LNCAP (cell line): Measurements from ENCODE around the gene MAP3K13.

Source experiments
- TF ChIP-seq, protein P1 (sequence below): fragments of 450-650 bp; IDR thresholded peaks from 2 replicates; pipeline ENCODE4 v1.5.1; 2017; ENCODE audit warnings: mild to moderate bottlenecking

Gene MAP3K13

DNA sequence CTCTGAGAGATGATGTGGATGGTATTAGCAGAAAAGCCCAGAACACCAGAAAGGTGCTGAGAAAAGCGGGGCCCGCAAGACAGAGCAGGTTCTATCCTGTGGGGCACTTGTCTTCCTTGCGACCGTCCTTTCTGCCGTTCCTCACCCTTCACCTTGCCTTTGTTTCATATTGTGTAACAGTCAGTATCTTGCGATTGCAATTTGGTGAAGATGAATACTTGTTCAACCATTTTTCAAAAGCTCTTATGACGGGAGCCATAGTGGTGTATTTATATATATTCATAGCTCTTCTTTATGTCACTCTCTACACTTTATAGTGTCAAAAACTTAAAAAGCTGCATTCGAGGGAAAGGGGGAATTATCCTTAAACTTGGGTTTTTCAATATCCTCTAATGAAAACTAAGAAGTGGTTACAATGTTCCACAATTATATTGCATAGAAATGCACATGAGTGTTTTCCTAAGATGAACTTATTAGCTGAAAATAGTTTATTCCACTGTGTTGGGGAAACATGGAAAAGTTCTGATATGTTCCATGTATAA, 797 bp downstream of the MAP3K13 start:
- TF ChIP-seq, protein P1, sequence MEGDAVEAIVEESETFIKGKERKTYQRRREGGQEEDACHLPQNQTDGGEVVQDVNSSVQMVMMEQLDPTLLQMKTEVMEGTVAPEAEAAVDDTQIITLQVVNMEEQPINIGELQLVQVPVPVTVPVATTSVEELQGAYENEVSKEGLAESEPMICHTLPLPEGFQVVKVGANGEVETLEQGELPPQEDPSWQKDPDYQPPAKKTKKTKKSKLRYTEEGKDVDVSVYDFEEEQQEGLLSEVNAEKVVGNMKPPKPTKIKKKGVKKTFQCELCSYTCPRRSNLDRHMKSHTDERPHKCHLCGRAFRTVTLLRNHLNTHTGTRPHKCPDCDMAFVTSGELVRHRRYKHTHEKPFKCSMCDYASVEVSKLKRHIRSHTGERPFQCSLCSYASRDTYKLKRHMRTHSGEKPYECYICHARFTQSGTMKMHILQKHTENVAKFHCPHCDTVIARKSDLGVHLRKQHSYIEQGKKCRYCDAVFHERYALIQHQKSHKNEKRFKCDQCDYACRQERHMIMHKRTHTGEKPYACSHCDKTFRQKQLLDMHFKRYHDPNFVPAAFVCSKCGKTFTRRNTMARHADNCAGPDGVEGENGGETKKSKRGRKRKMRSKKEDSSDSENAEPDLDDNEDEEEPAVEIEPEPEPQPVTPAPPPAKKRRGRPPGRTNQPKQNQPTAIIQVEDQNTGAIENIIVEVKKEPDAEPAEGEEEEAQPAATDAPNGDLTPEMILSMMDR = no peak

DNA sequence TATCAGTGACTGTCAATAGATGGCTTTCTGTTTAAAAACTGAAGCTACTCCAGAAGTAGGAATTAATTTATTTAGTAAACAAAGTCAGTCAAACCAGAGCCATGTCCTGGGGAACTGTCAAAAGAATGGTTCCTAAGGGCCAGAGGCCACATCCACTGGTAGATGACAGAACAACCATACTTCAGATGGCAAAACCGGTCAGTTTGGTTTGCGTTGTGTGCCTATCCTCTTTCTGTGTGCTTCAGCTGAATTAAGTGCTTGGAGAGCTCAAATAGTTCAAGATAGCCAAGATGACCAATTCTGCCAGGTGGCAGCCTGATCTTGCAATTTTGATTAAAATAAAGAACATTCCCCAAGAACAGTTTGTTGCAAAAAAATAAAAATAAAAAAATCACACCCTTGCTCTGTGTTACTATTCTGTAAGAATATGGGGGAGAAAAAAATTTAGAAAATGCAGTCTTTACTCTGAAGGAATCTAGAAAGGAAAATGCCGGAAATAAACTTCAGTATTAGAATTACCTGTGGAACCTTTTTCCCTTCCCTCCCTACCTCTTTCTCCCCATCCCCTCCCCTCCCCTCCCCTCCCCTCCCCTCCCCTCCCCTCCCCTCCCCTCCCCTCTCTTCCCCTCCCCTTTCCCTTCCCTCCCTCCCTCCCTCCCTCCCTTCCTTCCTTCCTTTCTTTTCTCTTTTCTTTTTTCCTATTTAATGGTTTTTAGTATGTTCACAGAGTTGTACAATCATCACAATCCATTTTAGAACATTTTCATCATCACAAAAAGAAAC, 2.5 kb downstream of the MAP3K13 start:
- TF ChIP-seq, protein P1 = no peak

DNA sequence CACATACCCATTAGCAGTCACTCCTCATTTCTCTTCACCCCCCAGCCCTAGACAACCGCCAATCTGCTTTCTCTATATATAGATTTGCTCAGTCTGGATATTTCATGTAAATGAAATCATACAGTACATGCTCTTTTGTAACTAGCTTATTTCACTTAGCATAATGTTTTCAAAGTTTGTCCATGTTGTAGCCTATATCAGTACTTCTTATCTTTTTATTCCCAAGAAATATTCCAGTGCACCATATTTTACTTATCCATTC, 3.1 kb downstream of the MAP3K13 start:
- TF ChIP-seq, protein P1 = no peak

DNA sequence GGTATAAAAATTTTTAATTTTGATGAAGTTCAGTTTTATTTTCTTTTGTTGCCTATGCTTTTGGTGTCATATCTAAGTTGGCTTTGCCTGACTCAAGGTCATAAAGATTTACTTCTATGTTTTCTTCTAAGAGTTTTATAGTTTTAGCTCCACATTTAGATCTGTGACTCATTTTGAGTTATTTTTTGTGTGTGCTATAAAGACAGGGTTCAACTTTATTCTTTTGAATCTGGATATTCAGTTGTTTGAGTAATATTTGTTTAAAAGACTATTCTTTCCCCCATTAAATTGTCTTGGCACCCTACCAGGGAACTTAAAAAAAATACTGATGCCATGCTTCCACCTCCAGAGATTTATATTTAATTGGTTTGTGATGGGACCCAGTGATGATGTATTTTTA, 4.0 kb downstream of the MAP3K13 start:
- TF ChIP-seq, protein P1 = no peak

DNA sequence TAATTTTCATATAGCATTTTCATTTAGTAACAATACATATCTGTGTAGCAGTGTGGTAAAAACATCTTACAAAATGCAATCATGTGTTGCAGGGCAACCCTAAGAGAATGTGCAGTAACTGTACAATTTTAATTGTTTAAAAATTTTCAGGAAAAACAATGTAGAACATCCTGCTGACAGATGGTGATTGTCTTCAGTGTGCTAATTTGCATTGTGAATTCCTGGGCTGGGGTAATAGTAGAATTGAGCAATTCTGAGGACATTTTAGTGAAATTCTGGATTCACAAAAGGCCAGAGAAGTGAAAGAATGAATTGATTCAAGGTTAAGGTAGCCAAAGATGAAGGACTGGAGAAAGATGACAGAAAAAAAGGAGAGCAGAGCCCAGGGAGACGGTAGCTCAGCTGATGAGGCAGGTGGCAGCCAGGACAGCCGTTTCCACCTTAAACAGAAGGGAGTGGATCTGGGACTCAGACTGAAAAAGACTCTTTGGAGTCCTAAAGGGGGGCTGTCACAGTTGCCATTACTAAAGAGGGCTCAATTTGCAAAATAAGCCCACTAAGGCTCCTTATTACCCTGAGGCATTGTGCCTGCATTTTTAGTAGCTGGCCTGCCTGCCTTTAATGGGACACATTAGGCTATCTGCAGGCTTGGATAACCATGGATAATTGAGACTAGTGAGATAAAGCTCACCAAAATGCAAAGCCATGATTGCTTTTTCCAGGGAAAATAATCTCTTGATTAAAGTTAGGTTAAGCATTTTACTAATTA, 8.6 kb downstream of the MAP3K13 start:
- TF ChIP-seq, protein P1 = no peak

DNA sequence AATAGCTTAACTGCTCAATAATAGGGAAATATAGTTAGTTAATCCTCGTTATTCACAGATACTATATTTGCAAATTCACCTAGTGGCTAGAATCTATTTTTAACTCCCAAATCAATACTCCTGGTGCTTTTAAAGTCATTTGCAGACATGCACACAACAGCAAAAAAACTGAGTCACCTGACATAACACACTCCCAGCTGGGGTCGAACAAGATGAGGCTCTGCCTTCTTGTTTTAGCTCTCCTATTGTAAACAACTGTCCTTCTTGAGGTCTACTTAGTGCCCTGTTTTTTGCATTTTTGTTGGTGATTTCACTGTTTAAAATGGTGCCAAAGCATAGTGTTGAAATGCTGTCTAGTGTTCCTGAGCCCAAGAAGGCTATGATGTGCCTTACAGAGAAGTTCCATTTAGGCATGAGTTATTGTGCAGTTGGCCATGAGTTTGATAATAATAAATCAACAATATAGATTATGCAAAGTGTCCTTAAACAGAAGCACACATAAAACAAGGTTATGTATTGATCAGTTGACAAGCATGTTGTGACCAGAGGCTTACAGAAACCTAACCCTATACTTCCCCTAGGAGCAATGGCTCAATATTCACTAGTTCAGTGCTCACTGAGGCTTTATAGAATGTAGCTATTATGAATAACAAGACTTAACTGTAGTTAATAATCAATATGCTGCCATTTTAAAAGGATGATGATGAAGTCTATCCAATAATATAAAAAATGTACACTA, 18.6 kb downstream of the MAP3K13 start:
- TF ChIP-seq, protein P1 = no peak

DNA sequence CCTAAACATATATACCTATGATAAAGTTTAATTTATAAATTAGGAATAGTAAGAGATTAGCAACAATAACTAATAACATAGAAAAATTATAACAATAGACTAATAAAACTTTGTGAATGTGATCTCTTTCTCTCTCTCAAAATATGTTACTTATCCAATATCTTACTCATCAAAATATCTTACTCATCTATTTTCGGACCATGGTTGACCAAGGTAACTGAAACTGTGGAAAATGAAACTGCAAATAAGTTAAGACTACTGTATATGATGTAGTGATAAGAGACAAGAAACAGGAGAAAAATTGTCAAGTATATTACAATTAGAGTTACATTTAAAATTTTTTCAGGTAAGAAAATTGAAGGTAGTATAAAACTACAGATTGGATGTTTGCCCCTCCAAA, 19.2 kb downstream of the MAP3K13 start:
- TF ChIP-seq, protein P1 = no peak
